ENCODE data around the gene SMIM38.
"Not testable (repeated sequence)": the region's sequence is repeated elsewhere in the genome, so short reads cannot be mapped to it uniquely, and the experiment has no call there.

SMIM38 gene

GRCh38 chr11:69122326-69122629 is 33.5 kb upstream of the SMIM38 start:
- DNase-seq (ENCODE audit: low read depth in 2 of 2) = no peak

- peak; percentile 59 to 84 for DNase-seq (ENCODE audit: low read depth in 2 of 2)
These were observed 32.9 kb upstream of the SMIM38 start for GRCh38 chr11:69122630-69123431.

GRCh38 chr11:69123593-69124545 is 31.9 kb upstream of the SMIM38 start:
- DNase-seq (ENCODE audit: low read depth in 2 of 2) = no peak

GRCh38 chr11:69125861-69126260 is 29.9 kb upstream of the SMIM38 start:
- no peak for DNase-seq (ENCODE audit: low read depth in 2 of 2)

- no peak for DNase-seq (ENCODE audit: low read depth in 2 of 2)
These were observed 29.4 kb upstream of the SMIM38 start for GRCh38 chr11:69126286-69126685.

- no peak for DNase-seq (ENCODE audit: low read depth in 2 of 2)
These were observed 28.5 kb upstream of the SMIM38 start for GRCh38 chr11:69127081-69127850.

GRCh38 chr11:69127884-69128283 is 27.9 kb upstream of the SMIM38 start:
- DNase-seq (ENCODE audit: low read depth in 2 of 2) = no peak

GRCh38 chr11:69129053-69129452 is 26.7 kb upstream of the SMIM38 start:
- no peak for DNase-seq (ENCODE audit: low read depth in 2 of 2)

GRCh38 chr11:69129647-69130046 is 26.1 kb upstream of the SMIM38 start:
- no peak for DNase-seq (ENCODE audit: low read depth in 2 of 2)

- no peak for DNase-seq (ENCODE audit: low read depth in 2 of 2)
These were observed 25.1 kb upstream of the SMIM38 start for GRCh38 chr11:69130654-69131053.

GRCh38 chr11:69131121-69131566 is 24.6 kb upstream of the SMIM38 start:
- no peak for DNase-seq (ENCODE audit: low read depth in 2 of 2)

- DNase-seq (ENCODE audit: low read depth in 2 of 2) = no peak
These were observed 24.0 kb upstream of the SMIM38 start for GRCh38 chr11:69131644-69132300.

- no peak for DNase-seq (ENCODE audit: low read depth in 2 of 2)
These were observed 23.4 kb upstream of the SMIM38 start for GRCh38 chr11:69132301-69132670.

- no peak for DNase-seq (ENCODE audit: low read depth in 2 of 2)
These were observed 22.5 kb upstream of the SMIM38 start for GRCh38 chr11:69133251-69133650.

GRCh38 chr11:69134182-69134581 is 21.6 kb upstream of the SMIM38 start:
- DNase-seq (ENCODE audit: low read depth in 2 of 2) = not testable (repeated sequence)

- no peak for DNase-seq (ENCODE audit: low read depth in 2 of 2)
These were observed 20.8 kb upstream of the SMIM38 start for GRCh38 chr11:69134957-69135356.

GRCh38 chr11:69135420-69136363 is 20.0 kb upstream of the SMIM38 start:
- DNase-seq (ENCODE audit: low read depth in 2 of 2) = no peak

GRCh38 chr11:69136471-69136870 is 19.3 kb upstream of the SMIM38 start:
- DNase-seq (ENCODE audit: low read depth in 2 of 2) = no peak

GRCh38 chr11:69137151-69137844 is 18.4 kb upstream of the SMIM38 start:
- no peak for DNase-seq (ENCODE audit: low read depth in 2 of 2)

- no peak for DNase-seq (ENCODE audit: low read depth in 2 of 2)
These were observed 17.5 kb upstream of the SMIM38 start for GRCh38 chr11:69138265-69138664.

Data from activated CD8-positive, alpha-beta memory T cell treated with anti-CD3 and anti-CD28 coated beads for 4 hours (primary cell).